Astrocyte (in vitro differentiated cells and primary cell): ENCODE results near the gene EDNRA.

ENCODE experiments used
- EZH2 ChIP-seq: IDR thresholded peaks from 2 replicates; pipeline ENCODE4 v1.6.1; 2012; ENCODE audit warnings: mild to moderate bottlenecking, low read length, inconsistent platforms; ENCODE audit not compliant: insufficient read depth
- TF ChIP-seq, protein P1 (sequence below): IDR thresholded peaks from 2 replicates; pipeline ENCODE4 v1.5.1; 2011; ENCODE audit warnings: low read depth, mild to moderate bottlenecking, inconsistent platforms, low read length, moderate library complexity; ENCODE audit not compliant: insufficient read depth

DNA sequence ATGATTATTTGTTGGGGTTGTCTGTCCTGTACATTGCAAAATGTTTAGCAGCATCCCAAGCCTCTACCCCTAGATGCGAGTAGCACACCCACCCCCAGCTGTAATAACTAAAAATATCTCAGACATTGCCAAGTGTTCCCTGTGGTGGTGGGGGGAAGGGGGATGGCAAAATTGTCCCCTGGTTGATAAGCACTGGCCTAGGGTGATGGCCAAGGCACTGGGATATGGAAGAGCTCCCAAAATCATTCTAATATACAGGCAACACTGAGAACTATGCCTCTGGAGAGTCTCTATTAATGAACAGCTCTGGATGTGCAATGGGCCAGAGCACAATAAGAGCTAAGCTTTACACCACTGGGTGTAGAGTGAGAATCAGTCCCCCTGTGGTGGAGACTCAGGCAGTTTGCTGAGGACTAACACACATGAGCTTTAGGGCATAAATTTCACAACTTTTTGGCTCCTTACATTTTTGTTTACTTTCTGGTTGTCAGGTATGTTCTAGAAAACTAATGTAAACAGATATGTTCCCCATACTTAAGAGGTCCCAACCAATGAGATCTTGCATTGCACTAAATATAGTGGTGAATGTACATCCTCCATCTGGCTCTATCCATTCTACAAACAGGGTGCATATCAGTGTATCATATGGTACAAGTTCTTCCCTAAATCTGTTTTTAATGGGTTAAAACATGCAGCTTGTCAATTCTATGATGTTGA, 34.5 kb downstream of the EDNRA start:
- TF ChIP-seq, protein P1, sequence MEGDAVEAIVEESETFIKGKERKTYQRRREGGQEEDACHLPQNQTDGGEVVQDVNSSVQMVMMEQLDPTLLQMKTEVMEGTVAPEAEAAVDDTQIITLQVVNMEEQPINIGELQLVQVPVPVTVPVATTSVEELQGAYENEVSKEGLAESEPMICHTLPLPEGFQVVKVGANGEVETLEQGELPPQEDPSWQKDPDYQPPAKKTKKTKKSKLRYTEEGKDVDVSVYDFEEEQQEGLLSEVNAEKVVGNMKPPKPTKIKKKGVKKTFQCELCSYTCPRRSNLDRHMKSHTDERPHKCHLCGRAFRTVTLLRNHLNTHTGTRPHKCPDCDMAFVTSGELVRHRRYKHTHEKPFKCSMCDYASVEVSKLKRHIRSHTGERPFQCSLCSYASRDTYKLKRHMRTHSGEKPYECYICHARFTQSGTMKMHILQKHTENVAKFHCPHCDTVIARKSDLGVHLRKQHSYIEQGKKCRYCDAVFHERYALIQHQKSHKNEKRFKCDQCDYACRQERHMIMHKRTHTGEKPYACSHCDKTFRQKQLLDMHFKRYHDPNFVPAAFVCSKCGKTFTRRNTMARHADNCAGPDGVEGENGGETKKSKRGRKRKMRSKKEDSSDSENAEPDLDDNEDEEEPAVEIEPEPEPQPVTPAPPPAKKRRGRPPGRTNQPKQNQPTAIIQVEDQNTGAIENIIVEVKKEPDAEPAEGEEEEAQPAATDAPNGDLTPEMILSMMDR: no peak
- TF ChIP-seq EZH2: no peak
